HepG2 (cell line): ENCODE results near the gene TMEM14A. TPM values are rescaled to one million over a fixed set of nuclear protein-coding genes. Genes with fewer than 3 reads are reported as not detected.

Source experiments
- DMAP1 ChIP-seq: IDR thresholded peaks from 2 replicates; pipeline ENCODE4 v1.6.1; 2016
- EP300 ChIP-seq, 3 experiments: sonication (generic) in 1 of 3; formaldehyde crosslinking in 1 of 3; IDR thresholded peaks; 2 replicates each; pipeline versions ENCODE4 v1.5.1 to v1.6.1; 2011 to 2020; ENCODE audit warnings: low read depth in 2 of 3, low read length in 2 of 3, borderline replicate concordance in 1 of 3, improper control_type of control experiment in 1 of 3, mild to moderate bottlenecking in 1 of 3, missing genetic modification reagents in 1 of 3, moderate library complexity in 1 of 3
- NFE2L1 ChIP-seq: sonication (generic); formaldehyde crosslinking; IDR thresholded peaks from 2 replicates; pipeline ENCODE4 v1.4.0; 2020; ENCODE audit warnings: missing genetic modification reagents, mild to moderate bottlenecking, borderline replicate concordance
- RARA ChIP-seq: IDR thresholded peaks from 2 replicates; pipeline ENCODE4 v1.6.1; 2016; ENCODE audit warnings: missing genetic modification reagents, missing compliant biosample characterization
- ZNF20 ChIP-seq: sonication (generic); formaldehyde crosslinking; IDR thresholded peaks from 2 replicates; pipeline ENCODE4 v1.4.0; 2020; ENCODE audit warnings: mild to moderate bottlenecking, moderate library complexity, missing genetic modification reagents
- ZNF343 ChIP-seq: sonication (generic); formaldehyde crosslinking; IDR thresholded peaks from 2 replicates; pipeline ENCODE4 v1.4.0; 2020; ENCODE audit warnings: mild to moderate bottlenecking, missing genetic modification reagents
- ZNF44 ChIP-seq: sonication (generic); formaldehyde crosslinking; IDR thresholded peaks from 2 replicates; pipeline ENCODE4 v1.5.1; 2020; ENCODE audit warnings: mild to moderate bottlenecking, missing genetic modification reagents
- ZNF589 ChIP-seq: sonication (generic); formaldehyde crosslinking; conservative IDR thresholded peaks from 2 replicates; pipeline ENCODE4 v1.8.0; 2022; ENCODE audit warnings: mild to moderate bottlenecking, moderate library complexity, missing genetic modification reagents
- polyA plus RNA-seq, 8 experiments: library from polyadenylated mRNA; depleted of rRNA in 3 of 8; stranded (reverse) in 7 of 8; unstranded in 1 of 8; fragments of >200 nt; fragmentation: Illumina TruSeq in 4 of 8; extraction: Trizol in 4 of 8; gene quantifications; 2 replicates each; pipeline versions ENCODE4 v1.2.1 to v1.2.3, GENCODE V29; 2011 to 2016; ENCODE audit warnings: low read depth in 4 of 8, missing spikeins in 1 of 8, mixed read lengths in 1 of 8; ENCODE audit not compliant: insufficient read depth in 1 of 8
- total RNA-seq, 5 experiments: library from RNA; depleted of rRNA; stranded (reverse); fragments of >200 nt; fragmentation: Illumina TruSeq; extraction: Trizol; gene quantifications; 2 replicates each; pipeline ENCODE4 v1.2.3, GENCODE V29; 2016; ENCODE audit warnings: low read depth in 1 of 5
- TF ChIP-seq, protein P1 (sequence below): sonication (generic); formaldehyde crosslinking; IDR thresholded peaks from 2 replicates; pipeline ENCODE4 v1.4.0; 2020; ENCODE audit warnings: mild to moderate bottlenecking, missing genetic modification reagents
- TF ChIP-seq, protein P2 (sequence below): sonication (generic); formaldehyde crosslinking; conservative IDR thresholded peaks from 2 replicates; pipeline ENCODE4 v1.4.0; 2020; ENCODE audit warnings: missing genetic modification reagents
- TF ChIP-seq, protein P3 (sequence below): sonication (generic); formaldehyde crosslinking; IDR thresholded peaks from 2 replicates; pipeline ENCODE4 v1.8.0; 2022; ENCODE audit warnings: mild to moderate bottlenecking, missing genetic modification reagents, moderate library complexity
- TF ChIP-seq, protein P4 (sequence below): sonication (generic); formaldehyde crosslinking; IDR thresholded peaks from 2 replicates; pipeline ENCODE4 v1.4.0; 2020; ENCODE audit warnings: mild to moderate bottlenecking, missing genetic modification reagents
- TF ChIP-seq, protein P5 (sequence below): sonication (generic); formaldehyde crosslinking; IDR thresholded peaks from 2 replicates; pipeline ENCODE4 v1.4.0; 2020; ENCODE audit warnings: mild to moderate bottlenecking, missing genetic modification reagents
- TF ChIP-seq, protein P6 (sequence below): sonication (generic); formaldehyde crosslinking; IDR thresholded peaks from 2 replicates; pipeline ENCODE4 v1.4.0; 2020; ENCODE audit warnings: missing genetic modification reagents

Gene TMEM14A
- total and polyA plus RNA-seq, 2 of the 13 experiments (the other 11 are each of a cell fraction or from before 2014, with no cell fraction given): 24.6 to 73.7 TPM

DNA sequence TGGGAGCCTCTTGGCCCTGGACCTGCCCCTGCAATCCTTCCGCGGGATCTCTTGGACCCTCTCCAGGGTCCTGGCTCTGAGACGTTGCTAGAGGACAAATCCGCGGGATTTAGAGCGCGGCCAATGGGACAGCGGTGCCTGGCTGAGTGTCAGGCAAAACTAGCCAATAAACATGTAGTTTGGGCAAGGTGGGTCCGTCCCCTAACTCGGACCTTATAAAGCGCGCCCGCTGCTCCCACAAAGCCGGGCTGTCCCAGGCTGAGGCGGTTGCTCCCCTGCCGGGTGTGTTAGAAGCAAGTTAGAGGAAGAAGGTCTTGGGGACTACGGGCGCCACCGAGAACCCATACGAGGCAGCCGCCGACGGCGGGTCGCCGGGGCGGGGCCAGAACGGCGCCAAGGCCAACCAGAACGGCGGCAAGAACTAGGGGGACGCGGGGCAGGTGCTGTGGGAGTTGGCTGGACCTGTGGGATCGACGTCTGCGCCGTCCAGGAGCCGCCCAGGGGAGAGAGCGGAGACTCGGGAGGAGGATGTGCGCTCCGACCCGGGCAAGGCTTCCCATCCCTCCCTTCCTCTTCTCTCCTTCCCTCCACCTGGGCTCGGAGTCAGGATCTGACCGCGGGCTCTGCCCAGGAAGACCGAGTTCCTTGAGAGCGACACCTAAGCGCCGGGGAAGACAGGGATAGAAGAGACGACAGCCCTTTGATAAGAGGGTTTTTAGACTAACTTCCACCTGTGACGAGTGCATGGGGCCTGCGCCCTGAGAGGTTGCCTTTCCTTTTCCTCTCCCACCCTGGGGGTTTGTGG is 6.5 kb upstream of the TMEM14A start (continued):
- TF ChIP-seq, protein P1, sequence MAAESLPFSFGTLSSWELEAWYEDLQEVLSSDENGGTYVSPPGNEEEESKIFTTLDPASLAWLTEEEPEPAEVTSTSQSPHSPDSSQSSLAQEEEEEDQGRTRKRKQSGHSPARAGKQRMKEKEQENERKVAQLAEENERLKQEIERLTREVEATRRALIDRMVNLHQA: no peak
- TF ChIP-seq EP300 (IDR thresholded peaks at IDR 0.05; ENCODE audit: low read depth in 2 of 2, low read length in 2 of 2) (no peak; a peak in 1 of 4 replicates), EP300 (CRISPR knock-in tag; IDR thresholded peaks at IDR 0.05; ENCODE audit: borderline replicate concordance) (0 out of 2 replicates have a peak, but pooled peaks have one; percentile 15), DMAP1 (CRISPR knock-in tag) (0 out of 2 replicates have a peak, but pooled peaks have one; percentile 55), RARA (0 out of 2 replicates have a peak, but pooled peaks have one; percentile 16), ZNF589 (CRISPR knock-in tag) (peak; percentile 47; the same call in 1 of the 2 replicates), NFE2L1 (CRISPR knock-in tag) (peak; percentile 59; the same call in 1 of the 2 replicates), ZNF44 (CRISPR knock-in tag) (peak; percentile 93; the same call in 1 of the 2 replicates), ZNF20 (CRISPR knock-in tag) (no peak), ZNF343 (peak; percentile 67; the same call in 1 of the 2 replicates)
- TF ChIP-seq, protein P2, sequence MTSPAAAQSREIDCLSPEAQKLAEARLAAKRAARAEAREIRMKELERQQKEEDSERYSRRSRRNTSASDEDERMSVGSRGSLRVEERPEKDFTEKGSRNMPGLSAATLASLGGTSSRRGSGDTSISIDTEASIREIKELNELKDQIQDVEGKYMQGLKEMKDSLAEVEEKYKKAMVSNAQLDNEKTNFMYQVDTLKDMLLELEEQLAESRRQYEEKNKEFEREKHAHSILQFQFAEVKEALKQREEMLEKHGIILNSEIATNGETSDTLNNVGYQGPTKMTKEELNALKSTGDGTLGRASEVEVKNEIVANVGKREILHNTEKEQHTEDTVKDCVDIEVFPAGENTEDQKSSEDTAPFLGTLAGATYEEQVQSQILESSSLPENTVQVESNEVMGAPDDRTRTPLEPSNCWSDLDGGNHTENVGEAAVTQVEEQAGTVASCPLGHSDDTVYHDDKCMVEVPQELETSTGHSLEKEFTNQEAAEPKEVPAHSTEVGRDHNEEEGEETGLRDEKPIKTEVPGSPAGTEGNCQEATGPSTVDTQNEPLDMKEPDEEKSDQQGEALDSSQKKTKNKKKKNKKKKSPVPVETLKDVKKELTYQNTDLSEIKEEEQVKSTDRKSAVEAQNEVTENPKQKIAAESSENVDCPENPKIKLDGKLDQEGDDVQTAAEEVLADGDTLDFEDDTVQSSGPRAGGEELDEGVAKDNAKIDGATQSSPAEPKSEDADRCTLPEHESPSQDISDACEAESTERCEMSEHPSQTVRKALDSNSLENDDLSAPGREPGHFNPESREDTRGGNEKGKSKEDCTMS (CRISPR knock-in tag): no peak
- TF ChIP-seq, protein P3, sequence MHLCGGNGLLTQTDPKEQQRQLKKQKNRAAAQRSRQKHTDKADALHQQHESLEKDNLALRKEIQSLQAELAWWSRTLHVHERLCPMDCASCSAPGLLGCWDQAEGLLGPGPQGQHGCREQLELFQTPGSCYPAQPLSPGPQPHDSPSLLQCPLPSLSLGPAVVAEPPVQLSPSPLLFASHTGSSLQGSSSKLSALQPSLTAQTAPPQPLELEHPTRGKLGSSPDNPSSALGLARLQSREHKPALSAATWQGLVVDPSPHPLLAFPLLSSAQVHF (CRISPR knock-in tag): no peak
- TF ChIP-seq, protein P4, sequence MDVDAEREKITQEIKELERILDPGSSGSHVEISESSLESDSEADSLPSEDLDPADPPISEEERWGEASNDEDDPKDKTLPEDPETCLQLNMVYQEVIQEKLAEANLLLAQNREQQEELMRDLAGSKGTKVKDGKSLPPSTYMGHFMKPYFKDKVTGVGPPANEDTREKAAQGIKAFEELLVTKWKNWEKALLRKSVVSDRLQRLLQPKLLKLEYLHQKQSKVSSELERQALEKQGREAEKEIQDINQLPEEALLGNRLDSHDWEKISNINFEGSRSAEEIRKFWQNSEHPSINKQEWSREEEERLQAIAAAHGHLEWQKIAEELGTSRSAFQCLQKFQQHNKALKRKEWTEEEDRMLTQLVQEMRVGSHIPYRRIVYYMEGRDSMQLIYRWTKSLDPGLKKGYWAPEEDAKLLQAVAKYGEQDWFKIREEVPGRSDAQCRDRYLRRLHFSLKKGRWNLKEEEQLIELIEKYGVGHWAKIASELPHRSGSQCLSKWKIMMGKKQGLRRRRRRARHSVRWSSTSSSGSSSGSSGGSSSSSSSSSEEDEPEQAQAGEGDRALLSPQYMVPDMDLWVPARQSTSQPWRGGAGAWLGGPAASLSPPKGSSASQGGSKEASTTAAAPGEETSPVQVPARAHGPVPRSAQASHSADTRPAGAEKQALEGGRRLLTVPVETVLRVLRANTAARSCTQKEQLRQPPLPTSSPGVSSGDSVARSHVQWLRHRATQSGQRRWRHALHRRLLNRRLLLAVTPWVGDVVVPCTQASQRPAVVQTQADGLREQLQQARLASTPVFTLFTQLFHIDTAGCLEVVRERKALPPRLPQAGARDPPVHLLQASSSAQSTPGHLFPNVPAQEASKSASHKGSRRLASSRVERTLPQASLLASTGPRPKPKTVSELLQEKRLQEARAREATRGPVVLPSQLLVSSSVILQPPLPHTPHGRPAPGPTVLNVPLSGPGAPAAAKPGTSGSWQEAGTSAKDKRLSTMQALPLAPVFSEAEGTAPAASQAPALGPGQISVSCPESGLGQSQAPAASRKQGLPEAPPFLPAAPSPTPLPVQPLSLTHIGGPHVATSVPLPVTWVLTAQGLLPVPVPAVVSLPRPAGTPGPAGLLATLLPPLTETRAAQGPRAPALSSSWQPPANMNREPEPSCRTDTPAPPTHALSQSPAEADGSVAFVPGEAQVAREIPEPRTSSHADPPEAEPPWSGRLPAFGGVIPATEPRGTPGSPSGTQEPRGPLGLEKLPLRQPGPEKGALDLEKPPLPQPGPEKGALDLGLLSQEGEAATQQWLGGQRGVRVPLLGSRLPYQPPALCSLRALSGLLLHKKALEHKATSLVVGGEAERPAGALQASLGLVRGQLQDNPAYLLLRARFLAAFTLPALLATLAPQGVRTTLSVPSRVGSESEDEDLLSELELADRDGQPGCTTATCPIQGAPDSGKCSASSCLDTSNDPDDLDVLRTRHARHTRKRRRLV (CRISPR knock-in tag): 0 out of 2 replicates have a peak, but pooled peaks have one; percentile 59
- TF ChIP-seq, protein P5, sequence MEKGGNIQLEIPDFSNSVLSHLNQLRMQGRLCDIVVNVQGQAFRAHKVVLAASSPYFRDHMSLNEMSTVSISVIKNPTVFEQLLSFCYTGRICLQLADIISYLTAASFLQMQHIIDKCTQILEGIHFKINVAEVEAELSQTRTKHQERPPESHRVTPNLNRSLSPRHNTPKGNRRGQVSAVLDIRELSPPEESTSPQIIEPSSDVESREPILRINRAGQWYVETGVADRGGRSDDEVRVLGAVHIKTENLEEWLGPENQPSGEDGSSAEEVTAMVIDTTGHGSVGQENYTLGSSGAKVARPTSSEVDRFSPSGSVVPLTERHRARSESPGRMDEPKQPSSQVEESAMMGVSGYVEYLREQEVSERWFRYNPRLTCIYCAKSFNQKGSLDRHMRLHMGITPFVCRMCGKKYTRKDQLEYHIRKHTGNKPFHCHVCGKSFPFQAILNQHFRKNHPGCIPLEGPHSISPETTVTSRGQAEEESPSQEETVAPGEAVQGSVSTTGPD (CRISPR knock-in tag): peak; percentile 38; the same call in 1 of the 2 replicates
- TF ChIP-seq, protein P6, sequence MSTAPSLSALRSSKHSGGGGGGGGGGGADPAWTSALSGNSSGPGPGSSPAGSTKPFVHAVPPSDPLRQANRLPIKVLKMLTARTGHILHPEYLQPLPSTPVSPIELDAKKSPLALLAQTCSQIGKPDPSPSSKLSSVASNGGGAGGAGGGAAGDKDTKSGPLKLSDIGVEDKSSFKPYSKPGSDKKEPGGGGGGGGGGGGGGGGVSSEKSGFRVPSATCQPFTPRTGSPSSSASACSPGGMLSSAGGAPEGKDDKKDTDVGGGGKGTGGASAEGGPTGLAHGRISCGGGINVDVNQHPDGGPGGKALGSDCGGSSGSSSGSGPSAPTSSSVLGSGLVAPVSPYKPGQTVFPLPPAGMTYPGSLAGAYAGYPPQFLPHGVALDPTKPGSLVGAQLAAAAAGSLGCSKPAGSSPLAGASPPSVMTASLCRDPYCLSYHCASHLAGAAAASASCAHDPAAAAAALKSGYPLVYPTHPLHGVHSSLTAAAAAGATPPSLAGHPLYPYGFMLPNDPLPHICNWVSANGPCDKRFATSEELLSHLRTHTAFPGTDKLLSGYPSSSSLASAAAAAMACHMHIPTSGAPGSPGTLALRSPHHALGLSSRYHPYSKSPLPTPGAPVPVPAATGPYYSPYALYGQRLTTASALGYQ (CRISPR knock-in tag): no peak
